Endothelial cell of umbilical vein (primary cell): Measurements from ENCODE around the gene MYOM3. TPM values are rescaled to one million over a fixed set of nuclear protein-coding genes. Genes with fewer than 3 reads are reported as not detected.
"Not testable (repeated sequence)": the region's sequence is repeated elsewhere in the genome, so short reads cannot be mapped to it uniquely, and the experiment has no call there.

Source experiments
- BruUV-seq: library from RNA; stranded (reverse); fragments of 400-500 nt; replicated peaks from 2 replicates; lab custom pipeline; 2021; lab: Mats Ljungman, UMichigan
- CTCF ChIA-PET: fragments of 300-600, 350-600 bp; sonication (Branson Sonifier 250); formaldehyde crosslinking; loops from one replicate; lab custom pipeline; 2021; ENCODE audit warnings: antibody characterized with exemption, inconsistent platforms; lab: Charles Lee
- POLR2A ChIA-PET: fragments of 300-600, 350-600 bp; sonication (Branson Sonifier 250); formaldehyde crosslinking; loops from one replicate; lab custom pipeline; 2021; ENCODE audit warnings: antibody characterized with exemption, inconsistent platforms; lab: Charles Lee
- DNase-seq: peaks from one replicate; pipeline ENCODE4 v3.0.0-alpha.2; 2011; ENCODE audit warnings: low read depth, low spot score
- FAIRE-seq: peaks from 2 replicates; lab custom pipeline; 2011; peaks lifted over from hg19 to GRCh38; lab: Jason Lieb, UNC
- H2AFZ ChIP-seq: 2 replicates; pipeline ENCODE4 v1.6.0; 2012; ENCODE audit warnings: low read depth, low read length, control low read depth, inconsistent platforms
- H3K27ac ChIP-seq: 2 replicates; pipeline ENCODE4 v1.5.1; 2011; ENCODE audit warnings: low read depth, mild to moderate bottlenecking, control low read depth, low read length, moderate library complexity; ENCODE audit not compliant: insufficient read depth
- H3K27me3 ChIP-seq, 2 experiments: 2 replicates each; pipeline versions ENCODE4 v1.6.0 to v1.6.1; 2011; ENCODE audit warnings: low read length in 2 of 2, mixed read lengths in 1 of 2; ENCODE audit not compliant: control insufficient read depth in 2 of 2, insufficient read depth in 2 of 2
- H3K36me3 ChIP-seq, 2 experiments: 2 replicates in 1 of 2; 3 replicates in 1 of 2; pipeline ENCODE4 v1.5.1; 2011; ENCODE audit warnings: low read length in 2 of 2, mild to moderate bottlenecking in 1 of 2, moderate library complexity in 1 of 2; ENCODE audit not compliant: control insufficient read depth in 2 of 2, insufficient read depth in 2 of 2; ENCODE audit errors: extremely low read depth in 1 of 2
- H3K4me1 ChIP-seq: 3 replicates; pipeline ENCODE4 v1.5.1; 2011; ENCODE audit warnings: mild to moderate bottlenecking, low read length; ENCODE audit not compliant: control insufficient read depth, insufficient read depth; ENCODE audit errors: extremely low read depth
- H3K4me2 ChIP-seq: 2 replicates; pipeline ENCODE4 v1.6.1; 2011; ENCODE audit warnings: low read length, control low read depth, mixed read lengths; ENCODE audit not compliant: insufficient read depth
- H3K4me3 ChIP-seq, 3 experiments: fragments of 200-600 bp in 1 of 3; sonication (generic), shearing (Covaris generic) in 1 of 3; replicated peaks in 1 of 3; 2 replicates each; pipeline ENCODE4 v1.5.1; 2011 to 2016; ENCODE audit warnings: control low read depth in 3 of 3, low read length in 3 of 3, mild to moderate bottlenecking in 2 of 3, inconsistent platforms in 1 of 3, low read depth in 1 of 3, moderate library complexity in 1 of 3; ENCODE audit not compliant: insufficient read depth in 1 of 3
- H3K79me2 ChIP-seq: 2 replicates; pipeline ENCODE4 v1.6.0; 2012; ENCODE audit warnings: low read length, inconsistent platforms; ENCODE audit not compliant: control insufficient read depth, insufficient read depth
- H3K9ac ChIP-seq: replicated peaks from 2 replicates; pipeline ENCODE3; 2011; ENCODE audit warnings: low read length, control low read depth; ENCODE audit not compliant: insufficient read depth; ENCODE audit errors: extremely low read depth
- H3K9me1 ChIP-seq: replicated peaks from 3 replicates; pipeline ENCODE4 v1.6.0; 2011; ENCODE audit warnings: mild to moderate bottlenecking, low read length; ENCODE audit not compliant: control insufficient read depth, insufficient read depth; ENCODE audit errors: extremely low read depth
- H3K9me3 ChIP-seq: replicated peaks from 2 replicates; pipeline ENCODE4 v1.5.1; 2012; ENCODE audit warnings: low read length, inconsistent platforms; ENCODE audit not compliant: control insufficient read depth, insufficient read depth
- H4K20me1 ChIP-seq: replicated peaks from 2 replicates; pipeline ENCODE3; 2011; ENCODE audit warnings: mild to moderate bottlenecking, low read length; ENCODE audit not compliant: control insufficient read depth, insufficient read depth; ENCODE audit errors: extremely low read depth
- CTCF ChIP-seq, 2 donors: IDR thresholded peaks; 1 replicate in 1 of 2; 2 replicates in 1 of 2; pipeline ENCODE4 v1.5.1; 2011; ENCODE audit warnings: low read length in 2 of 2, mild to moderate bottlenecking in 2 of 2, moderate library complexity in 2 of 2, control low read depth in 1 of 2, inconsistent platforms in 1 of 2, low read depth in 1 of 2; ENCODE audit not compliant: insufficient read depth in 1 of 2; ENCODE audit errors: extremely low read depth in 1 of 2
- EZH2 ChIP-seq: IDR thresholded peaks from 2 replicates; pipeline ENCODE4 v1.6.1; 2012; ENCODE audit warnings: borderline replicate concordance, low read depth, mild to moderate bottlenecking, moderate library complexity, low read length, inconsistent platforms; ENCODE audit not compliant: severe bottlenecking
- FOS ChIP-seq: IDR thresholded peaks from 2 replicates; pipeline ENCODE4 v1.6.1; 2011; ENCODE audit warnings: mild to moderate bottlenecking, low read length, moderate library complexity, borderline replicate concordance; ENCODE audit not compliant: insufficient read depth
- GATA2 ChIP-seq: IDR thresholded peaks from 2 replicates; pipeline ENCODE4 v1.7.0; 2011; ENCODE audit warnings: low read depth, mild to moderate bottlenecking, moderate library complexity, mixed read lengths, low read length; ENCODE audit not compliant: insufficient read length, insufficient read depth
- JUN ChIP-seq: IDR thresholded peaks from 2 replicates; pipeline ENCODE4 v1.6.1; 2011; ENCODE audit warnings: borderline replicate concordance, low read depth; ENCODE audit not compliant: insufficient read length, insufficient read depth
- MAX ChIP-seq: IDR thresholded peaks from 2 replicates; pipeline ENCODE4 v1.6.1; 2011; ENCODE audit not compliant: insufficient read depth, insufficient read length
- MYC ChIP-seq: IDR thresholded peaks from one replicate; pipeline ENCODE4 v1.6.1; 2011; ENCODE audit warnings: mild to moderate bottlenecking, low read depth, low read length
- POLR2A ChIP-seq: IDR thresholded peaks from 2 replicates; pipeline ENCODE4 v1.6.1; 2012; ENCODE audit warnings: low read depth, mild to moderate bottlenecking, control low read depth, low read length
- POLR2AphosphoS5 ChIP-seq: IDR thresholded peaks from 2 replicates; pipeline ENCODE4 v1.6.1; 2012; ENCODE audit warnings: low read depth, mild to moderate bottlenecking, control low read depth, low read length, moderate library complexity; ENCODE audit not compliant: insufficient read depth
- dilution Hi-C: fragments of 300-500 bp; cut with MboI; formaldehyde crosslinking; loops from one replicate; pipeline ENCODE4 v1.15.0; 2019; ENCODE audit warnings: low sequenced_read_pairs; ENCODE audit not compliant: extremely low pct_ligation_motif_present
- intact Hi-C: fragments of 100-400 bp; cut with micrococcal nuclease; formaldehyde crosslinking; loops from one replicate; pipeline ENCODE4 v1.10.0; 2022
- polyA plus RNA-seq, 4 experiments: library from polyadenylated mRNA; depleted of rRNA in 3 of 4; stranded (reverse) in 3 of 4; unstranded in 1 of 4; fragments of >200 nt; gene quantifications; 2 replicates each; pipeline versions ENCODE4 v1.2.1 to v1.2.3, GENCODE V29; 2011 to 2012; ENCODE audit warnings: missing spikeins in 1 of 4
- total RNA-seq: library from RNA; stranded (reverse); gene quantifications from 2 replicates; pipeline ENCODE4 v1.2.3, GENCODE V29; 2021

Gene MYOM3
- total and polyA plus RNA-seq, 2 donors (not counting 3 experiments of a cell fraction or from before 2014, with no cell fraction given): 0.11 to 0.40 TPM

GRCh38 chr1:24015221-24016210 lies 96.4 kb downstream of the MYOM3 start:
- POLR2A ChIA-PET: no interaction called here
- no peak for FAIRE-seq
- no peak overlapping the region for H3K27ac ChIP-seq

DNA sequence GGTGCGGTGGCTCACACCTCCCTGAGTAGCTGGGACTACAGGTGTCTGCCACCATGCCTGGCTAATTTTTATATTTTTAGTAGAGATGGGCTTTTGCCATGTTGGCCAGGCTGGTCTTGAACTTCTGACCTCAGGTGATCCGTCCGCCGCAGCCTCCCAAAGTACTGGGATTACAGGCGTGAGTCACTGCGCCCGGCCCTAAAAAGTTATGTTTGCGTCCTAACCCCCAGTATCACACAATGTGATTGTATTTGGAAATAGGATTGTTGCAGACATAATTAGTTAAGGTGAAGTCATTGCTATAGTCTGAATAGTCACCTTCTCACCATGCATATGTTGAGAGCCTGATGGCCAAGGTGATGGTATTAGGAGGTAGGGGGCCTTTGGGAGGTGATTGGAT lies 99.1 kb downstream of the MYOM3 start:
- H3K27me3 ChIP-seq, H3K9me1 ChIP-seq, H4K20me1 ChIP-seq, BruUV-seq, H3K9ac ChIP-seq, intact Hi-C loops, FAIRE-seq, H3K9me3 ChIP-seq, dilution Hi-C loops, H3K27ac ChIP-seq, H3K79me2 ChIP-seq, H3K4me3 ChIP-seq, H3K36me3 ChIP-seq, H3K4me2 ChIP-seq, POLR2A ChIA-PET, H2AFZ ChIP-seq, DNase-seq: not testable (repeated sequence)
- H3K4me1 ChIP-seq: peaks cover 24% of the 10 kb centered on the region
- CTCF ChIA-PET: interaction anchor here (0.6 to 1.9 kb wide), 2 partner anchors 15 to 25 kb away, joined by 3 to 10 read pairs; no protein-coding TSS in a partner anchor

More at GRCh38 chr1:24015221-24016210, 96.4 kb downstream of the MYOM3 start:
- BruUV-seq: no TSS peak
- dilution Hi-C loops: no loop called here
- Histone ChIP-seq H3K4me3 (no peak overlapping the region), H3K4me2 (no peak overlapping the region), H3K9me3 (no peaks in the 10 kb centered on the region), H3K36me3 (no peaks in the 10 kb centered on the region), H3K9me1 (no peaks in the 10 kb centered on the region), H3K27me3 (no peaks in the 10 kb centered on the region), H3K79me2 (no peaks in the 10 kb centered on the region), H3K9ac (no peak overlapping the region), H2AFZ (no peak overlapping the region), H3K4me1 (peaks cover 6% of the 10 kb centered on the region), H4K20me1 (no peaks in the 10 kb centered on the region)
- intact Hi-C loops: no loop called here
- TF ChIP-seq POLR2A (no peak), POLR2AphosphoS5 (no peak), EZH2 (no peak), FOS (no peak), MYC (no peak), MAX (no peak), JUN (no peak), CTCF (IDR thresholded peaks at IDR 0.05; ENCODE audit: extremely low read depth in 1 of 2, insufficient read depth in 1 of 2, low read depth in 1 of 2, low read length in 2 of 2) (no peak), GATA2 (no peak)
- CTCF ChIA-PET: interaction anchor here (1.3 to 1.6 kb wide), 2 partner anchors 13 to 28 kb away, joined by 3 to 4 read pairs; no protein-coding TSS in a partner anchor
- no peak for DNase-seq
